ENCODE measurements around the gene KRT86. TPM values are rescaled to one million over a fixed set of nuclear protein-coding genes. Genes with fewer than 3 reads are reported as not detected.
A peak's percentile ranks its signal among the peaks of the same experiment; 100 is the strongest.

The KRT86 gene
- total and polyA plus RNA-seq, 2 donors from 2014 or later, result 1.3 TPM; not detected in 1

GRCh38 chr12:52234223-52234810 lies 40.1 kb upstream of the KRT86 start:
- Histone ChIP-seq H3K9ac (ENCODE audit: low read length in 3 of 3) (no peak overlapping the region), H3K27me3 (ENCODE audit: control insufficient read depth, insufficient read depth, low read length) (peaks cover 12% of the 10 kb centered on the region), H3K4me1 (ENCODE audit: control insufficient read depth in 2 of 3, insufficient read depth in 2 of 3, low read depth in 1 of 3, low read length in 3 of 3) (peaks cover 0 to 19% (median 12%) of the 10 kb centered on the region in 3 donors), H3K4me3 (ENCODE audit: low read length in 3 of 3) (peak overlapping the region in 1 of 3 donors; percentile 9), H3K9me3 (ENCODE audit: control insufficient read depth in 2 of 3, insufficient read depth in 1 of 3, low read length in 3 of 3) (no peaks in the 10 kb centered on the region), H3K27ac (ENCODE audit: low read depth in 2 of 2, low read length in 2 of 2) (no peak overlapping the region), H3K36me3 (ENCODE audit: control insufficient read depth in 2 of 3, insufficient read depth in 3 of 3, low read length in 3 of 3) (no peaks in the 10 kb centered on the region)
- FAIRE-seq (no peak), DNase-seq (peak in 1 of 5 donors; percentile 57)
- no peak for TF ChIP-seq CTCF (IDR thresholded peaks at IDR 0.05; ENCODE audit: borderline replicate concordance, extremely low read depth, insufficient read depth)
- intact Hi-C loops (cut with DNase I), result no loop called here

GRCh38 chr12:52235001-52235764 lies 39.3 kb upstream of the KRT86 start:
- Histone ChIP-seq H3K4me3 (ENCODE audit: low read length in 3 of 3) (peak overlapping the region in 1 of 3 donors; percentile 9), H3K27me3 (ENCODE audit: control insufficient read depth, insufficient read depth, low read length) (peaks cover 12% of the 10 kb centered on the region), H3K36me3 (ENCODE audit: control insufficient read depth in 2 of 3, insufficient read depth in 3 of 3, low read length in 3 of 3) (no peaks in the 10 kb centered on the region), H3K9me3 (ENCODE audit: control insufficient read depth in 2 of 3, insufficient read depth in 1 of 3, low read length in 3 of 3) (no peaks in the 10 kb centered on the region), H3K4me1 (ENCODE audit: control insufficient read depth in 2 of 3, insufficient read depth in 2 of 3, low read depth in 1 of 3, low read length in 3 of 3) (peaks cover 0 to 19% (median 12%) of the 10 kb centered on the region in 3 donors), H3K27ac (ENCODE audit: low read depth in 2 of 2, low read length in 2 of 2) (peak overlapping the region in 1 of 2 donors; percentile 28), H3K9ac (ENCODE audit: low read length in 3 of 3) (peak overlapping the region in 1 of 3 donors; percentile 51)
- intact Hi-C loops (cut with DNase I), result no loop called here
- no peak for TF ChIP-seq CTCF (IDR thresholded peaks at IDR 0.05; ENCODE audit: borderline replicate concordance, extremely low read depth, insufficient read depth)
- FAIRE-seq (no peak), DNase-seq (peak in 2 of 5 donors; percentile 42 to 67)

GRCh38 chr12:52235822-52236361 lies 38.6 kb upstream of the KRT86 start:
- intact Hi-C loops (cut with DNase I), result no loop called here
- H3K9ac ChIP-seq (ENCODE audit: low read length in 3 of 3), result peak overlapping the region in 1 of 3 donors; percentile 51
- H3K27ac ChIP-seq (ENCODE audit: low read depth in 2 of 2, low read length in 2 of 2), result peak overlapping the region in 1 of 2 donors; percentile 28
- H3K36me3 ChIP-seq (ENCODE audit: control insufficient read depth in 2 of 3, insufficient read depth in 3 of 3, low read length in 3 of 3), result no peaks in the 10 kb centered on the region
- no peak for TF ChIP-seq CTCF (IDR thresholded peaks at IDR 0.05; ENCODE audit: borderline replicate concordance, extremely low read depth, insufficient read depth)
- H3K9me3 ChIP-seq (ENCODE audit: control insufficient read depth in 2 of 3, insufficient read depth in 1 of 3, low read length in 3 of 3), result no peaks in the 10 kb centered on the region
- no peak for FAIRE-seq
- DNase-seq, result peak in 2 of 5 donors; percentile 31 to 60
- peaks cover 12% of the 10 kb centered on the region for H3K27me3 ChIP-seq (ENCODE audit: control insufficient read depth, insufficient read depth, low read length)
- peaks cover 0 to 14% (median 12%) of the 10 kb centered on the region in 3 donors for H3K4me1 ChIP-seq (ENCODE audit: control insufficient read depth in 2 of 3, insufficient read depth in 2 of 3, low read depth in 1 of 3, low read length in 3 of 3)
- H3K4me3 ChIP-seq (ENCODE audit: low read length in 3 of 3), result no peak overlapping the region

Measured in kidney (tissue), 14 donors.